Panc1 (cell line): Measurements from ENCODE around the gene SESN1.
"Not testable (repeated sequence)": the region's sequence is repeated elsewhere in the genome, so short reads cannot be mapped to it uniquely, and the experiment has no call there.

Experiments used
- POLR2AphosphoS5 ChIP-seq: IDR thresholded peaks from 2 replicates; pipeline ENCODE4 v1.6.1; 2012; ENCODE audit warnings: mild to moderate bottlenecking, low read depth, low read length, moderate library complexity
- TF ChIP-seq, protein P1 (sequence below): fragments of 450-650 bp; IDR thresholded peaks from 2 replicates; pipeline ENCODE4 v1.5.1; 2017; ENCODE audit warnings: mild to moderate bottlenecking

GRCh38 chr6:109084146-109084545 lies 10.5 kb downstream of the SESN1 start:
- TF ChIP-seq, protein P1, sequence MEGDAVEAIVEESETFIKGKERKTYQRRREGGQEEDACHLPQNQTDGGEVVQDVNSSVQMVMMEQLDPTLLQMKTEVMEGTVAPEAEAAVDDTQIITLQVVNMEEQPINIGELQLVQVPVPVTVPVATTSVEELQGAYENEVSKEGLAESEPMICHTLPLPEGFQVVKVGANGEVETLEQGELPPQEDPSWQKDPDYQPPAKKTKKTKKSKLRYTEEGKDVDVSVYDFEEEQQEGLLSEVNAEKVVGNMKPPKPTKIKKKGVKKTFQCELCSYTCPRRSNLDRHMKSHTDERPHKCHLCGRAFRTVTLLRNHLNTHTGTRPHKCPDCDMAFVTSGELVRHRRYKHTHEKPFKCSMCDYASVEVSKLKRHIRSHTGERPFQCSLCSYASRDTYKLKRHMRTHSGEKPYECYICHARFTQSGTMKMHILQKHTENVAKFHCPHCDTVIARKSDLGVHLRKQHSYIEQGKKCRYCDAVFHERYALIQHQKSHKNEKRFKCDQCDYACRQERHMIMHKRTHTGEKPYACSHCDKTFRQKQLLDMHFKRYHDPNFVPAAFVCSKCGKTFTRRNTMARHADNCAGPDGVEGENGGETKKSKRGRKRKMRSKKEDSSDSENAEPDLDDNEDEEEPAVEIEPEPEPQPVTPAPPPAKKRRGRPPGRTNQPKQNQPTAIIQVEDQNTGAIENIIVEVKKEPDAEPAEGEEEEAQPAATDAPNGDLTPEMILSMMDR = not testable (repeated sequence)
- TF ChIP-seq POLR2AphosphoS5 = not testable (repeated sequence)
